HepG2 (cell line): ENCODE measurements around the gene ALK. TPM values are rescaled to one million over a fixed set of nuclear protein-coding genes. Genes with fewer than 3 reads are reported as not detected.

Experiments used
- ATAC-seq: fragments of 200-7000 bp; cut with Tn5 transposase; 3 replicates; pipeline ENCODE4 v1.9.1; 2020; ENCODE audit warnings: mild to moderate bottlenecking, moderate library complexity
- BruUV-seq: library from RNA; stranded (reverse); fragments of 400-500 nt; replicated peaks from 2 replicates; lab custom pipeline; 2021; lab: Mats Ljungman, UMichigan
- CTCF ChIA-PET: fragments of 300-600 bp; formaldehyde crosslinking; extraction: SDS; loops from one replicate; lab custom pipeline; 2021; ENCODE audit warnings: low total read pairs, inconsistent platforms, low intra/inter-chr PET ratio; lab: Yijun Ruan, JAX
- POLR2A ChIA-PET: fragments of 350-600 bp; sonication (Branson Sonifier 250); formaldehyde crosslinking; loops from one replicate; lab custom pipeline; 2020; ENCODE audit warnings: antibody characterized with exemption, inconsistent platforms; lab: Yijun Ruan, JAX
- DNase-seq: peaks from one replicate; pipeline ENCODE4 v3.0.0-alpha.2; 2015; ENCODE audit warnings: low spot score
- FAIRE-seq: peaks from 3 replicates; lab custom pipeline; 2011; peaks lifted over from hg19 to GRCh38; lab: Jason Lieb, UNC
- H2AFZ ChIP-seq: one replicate; pipeline ENCODE4 v1.6.1; 2011; ENCODE audit warnings: low read length, inconsistent platforms
- H3K27ac ChIP-seq: fragments of 300-600 bp; 3 replicates; pipeline ENCODE4 v1.8.0; 2011; ENCODE audit warnings: mixed run types, mild to moderate bottlenecking, mixed read lengths, low read length, inconsistent platforms; ENCODE audit not compliant: insufficient read depth; ENCODE audit errors: extremely low read length
- H3K27me3 ChIP-seq, 2 experiments: fragments of 200-600 bp in 1 of 2; 2 replicates in 1 of 2; 3 replicates in 1 of 2; pipeline versions ENCODE4 v1.6.0 to v1.8.0; 2011; ENCODE audit warnings: low read length in 2 of 2, mild to moderate bottlenecking in 2 of 2, moderate library complexity in 2 of 2, inconsistent platforms in 1 of 2; ENCODE audit not compliant: insufficient read depth in 2 of 2, control insufficient read depth in 1 of 2
- H3K36me3 ChIP-seq, 2 experiments: fragments of 200-600 bp in 1 of 2; replicated peaks in 1 of 2; 2 replicates in 1 of 2; 3 replicates in 1 of 2; pipeline versions ENCODE4 v1.5.1 to v1.8.0; 2011; ENCODE audit warnings: low read length in 2 of 2, inconsistent platforms in 1 of 2; ENCODE audit not compliant: insufficient read depth in 2 of 2, control insufficient read depth in 1 of 2
- H3K4me1 ChIP-seq: 2 replicates; pipeline ENCODE4 v1.5.1; 2012; ENCODE audit warnings: low read length, inconsistent platforms; ENCODE audit not compliant: insufficient read depth
- H3K4me2 ChIP-seq: 2 replicates; pipeline ENCODE4 v1.6.0; 2011; ENCODE audit warnings: low read depth, low read length, inconsistent platforms
- H3K4me3 ChIP-seq, 3 experiments: fragments of 200-600 bp in 1 of 3; sonication (generic), shearing (Covaris generic) in 1 of 3; replicated peaks in 1 of 3; 2 replicates each; pipeline ENCODE4 v1.5.1; 2011 to 2016; ENCODE audit warnings: low read length in 3 of 3, inconsistent platforms in 2 of 3, low read depth in 2 of 3, mild to moderate bottlenecking in 2 of 3, control low read depth in 1 of 3, mixed read lengths in 1 of 3; ENCODE audit not compliant: insufficient read depth in 1 of 3
- H3K79me2 ChIP-seq: one replicate; pipeline ENCODE4 v1.6.1; 2011; ENCODE audit warnings: low read length, inconsistent platforms; ENCODE audit not compliant: insufficient read depth
- H3K9ac ChIP-seq: 2 replicates; pipeline ENCODE4 v1.6.0; 2011; ENCODE audit warnings: mild to moderate bottlenecking, low read depth, low read length, inconsistent platforms; ENCODE audit not compliant: insufficient read depth
- H3K9me3 ChIP-seq: 2 replicates; pipeline ENCODE4 v1.5.1; 2012; ENCODE audit warnings: mild to moderate bottlenecking, low read length
- H4K20me1 ChIP-seq: 2 replicates; pipeline ENCODE4 v1.6.0; 2011; ENCODE audit warnings: inconsistent platforms, mild to moderate bottlenecking, low read length, moderate library complexity; ENCODE audit not compliant: insufficient read depth
- ISL2 ChIP-seq: sonication (generic); formaldehyde crosslinking; IDR thresholded peaks from 2 replicates; pipeline ENCODE4 v1.5.0; 2020; ENCODE audit warnings: missing genetic modification reagents
- NR2F2 ChIP-seq: IDR thresholded peaks from 2 replicates; pipeline ENCODE4 v1.6.1; 2012; ENCODE audit warnings: low read depth, inconsistent platforms, borderline replicate concordance
- RXRA ChIP-seq: sonication (generic); formaldehyde crosslinking; IDR thresholded peaks from 2 replicates; pipeline ENCODE4 v1.5.1; 2020; ENCODE audit warnings: missing genetic modification reagents
- U2AF1 ChIP-seq: fragments of 200-400 bp; formaldehyde crosslinking; optimal IDR thresholded peaks from 2 replicates; pipeline ENCODE3; 2017; ENCODE audit warnings: mild to moderate bottlenecking, low read depth, low read length
- ZMYM4 ChIP-seq: sonication (generic); formaldehyde crosslinking; IDR thresholded peaks from 2 replicates; pipeline ENCODE4 v1.8.1; 2023; ENCODE audit warnings: mild to moderate bottlenecking, missing genetic modification reagents
- ZNF274 ChIP-seq: sonication (generic); formaldehyde crosslinking; IDR thresholded peaks from 2 replicates; pipeline ENCODE4 v1.5.1; 2020; ENCODE audit warnings: mild to moderate bottlenecking, missing genetic modification reagents
- ZNF7 ChIP-seq: IDR thresholded peaks from 2 replicates; pipeline ENCODE4 v1.6.1; 2016; ENCODE audit warnings: missing biosample characterization, missing genetic modification reagents
- ZNF724P ChIP-seq: sonication (generic); formaldehyde crosslinking; IDR thresholded peaks from 2 replicates; pipeline ENCODE4 v1.8.0; 2022; ENCODE audit warnings: missing genetic modification reagents, borderline replicate concordance
- WGBS: methylation state at CpG from one replicate; pipeline ENCODE4 v1.1.6; 2017; ENCODE audit warnings: low lambda C conversion rate; 5-methylcytosine and 5-hydroxymethylcytosine counted together
- in situ Hi-C: cut with HindIII; loops from 2 replicates; pipeline ENCODE4 v1.10.0; 2017; ENCODE audit warnings: low pct_unique_long_range_greater_than_20kb; ENCODE audit not compliant: extremely low pct_ligation_motif_present
- intact Hi-C: fragments of 100-400 bp; cut with micrococcal nuclease; formaldehyde crosslinking; loops from one replicate; pipeline ENCODE4 v1.10.0; 2022; ENCODE audit not compliant: unreplicated experiment
- polyA plus RNA-seq, 8 experiments: library from polyadenylated mRNA; depleted of rRNA in 3 of 8; stranded (reverse) in 7 of 8; unstranded in 1 of 8; fragments of >200 nt; fragmentation: Illumina TruSeq in 4 of 8; extraction: Trizol in 4 of 8; gene quantifications; 2 replicates each; pipeline versions ENCODE4 v1.2.1 to v1.2.3, GENCODE V29; 2011 to 2016; ENCODE audit warnings: low read depth in 4 of 8, missing spikeins in 1 of 8, mixed read lengths in 1 of 8; ENCODE audit not compliant: insufficient read depth in 1 of 8
- total RNA-seq, 5 experiments: library from RNA; depleted of rRNA; stranded (reverse); fragments of >200 nt; fragmentation: Illumina TruSeq; extraction: Trizol; gene quantifications; 2 replicates each; pipeline ENCODE4 v1.2.3, GENCODE V29; 2016; ENCODE audit warnings: low read depth in 1 of 5
- TF ChIP-seq, protein P1 (sequence below): sonication (generic); formaldehyde crosslinking; IDR thresholded peaks from 2 replicates; pipeline ENCODE4 v1.5.1; 2020; ENCODE audit warnings: mild to moderate bottlenecking, missing genetic modification reagents, borderline replicate concordance
- TF ChIP-seq, protein P2 (sequence below): IDR thresholded peaks from 2 replicates; pipeline ENCODE4 v1.6.1; 2016; ENCODE audit warnings: mild to moderate bottlenecking, missing biosample characterization, missing genetic modification reagents
- TF ChIP-seq, protein P3 (sequence below): sonication (generic); formaldehyde crosslinking; IDR thresholded peaks from 2 replicates; pipeline ENCODE4 v1.5.0; 2020; ENCODE audit warnings: mild to moderate bottlenecking, missing genetic modification reagents, borderline replicate concordance
- TF ChIP-seq, protein P4 (sequence below): sonication (generic); formaldehyde crosslinking; IDR thresholded peaks from 2 replicates; pipeline ENCODE4 v1.4.0; 2020; ENCODE audit warnings: missing genetic modification reagents

ALK gene
- total and polyA plus RNA-seq, 2 of the 13 experiments (the other 11 are each of a cell fraction or from before 2014, with no cell fraction given): not detected

DNA sequence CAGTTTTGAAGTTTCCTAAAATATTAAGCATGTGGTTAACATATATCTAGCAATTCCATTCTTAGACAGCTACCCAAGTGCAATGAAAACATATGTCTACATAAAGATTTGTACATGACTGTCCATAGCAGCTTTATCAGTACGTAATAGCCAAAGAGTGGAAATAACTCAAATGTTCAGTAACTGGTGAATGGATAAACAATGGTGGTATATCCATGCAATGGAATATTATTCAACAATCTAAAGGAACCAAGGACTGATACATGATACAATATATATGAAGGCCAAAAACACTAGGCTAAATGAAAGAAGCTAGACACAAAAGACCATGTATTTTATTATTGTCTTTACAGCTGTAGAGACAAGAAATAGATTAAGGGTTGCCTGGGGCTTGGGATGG, 361.4 kb downstream of the ALK start (continued):
- TF ChIP-seq, protein P1, sequence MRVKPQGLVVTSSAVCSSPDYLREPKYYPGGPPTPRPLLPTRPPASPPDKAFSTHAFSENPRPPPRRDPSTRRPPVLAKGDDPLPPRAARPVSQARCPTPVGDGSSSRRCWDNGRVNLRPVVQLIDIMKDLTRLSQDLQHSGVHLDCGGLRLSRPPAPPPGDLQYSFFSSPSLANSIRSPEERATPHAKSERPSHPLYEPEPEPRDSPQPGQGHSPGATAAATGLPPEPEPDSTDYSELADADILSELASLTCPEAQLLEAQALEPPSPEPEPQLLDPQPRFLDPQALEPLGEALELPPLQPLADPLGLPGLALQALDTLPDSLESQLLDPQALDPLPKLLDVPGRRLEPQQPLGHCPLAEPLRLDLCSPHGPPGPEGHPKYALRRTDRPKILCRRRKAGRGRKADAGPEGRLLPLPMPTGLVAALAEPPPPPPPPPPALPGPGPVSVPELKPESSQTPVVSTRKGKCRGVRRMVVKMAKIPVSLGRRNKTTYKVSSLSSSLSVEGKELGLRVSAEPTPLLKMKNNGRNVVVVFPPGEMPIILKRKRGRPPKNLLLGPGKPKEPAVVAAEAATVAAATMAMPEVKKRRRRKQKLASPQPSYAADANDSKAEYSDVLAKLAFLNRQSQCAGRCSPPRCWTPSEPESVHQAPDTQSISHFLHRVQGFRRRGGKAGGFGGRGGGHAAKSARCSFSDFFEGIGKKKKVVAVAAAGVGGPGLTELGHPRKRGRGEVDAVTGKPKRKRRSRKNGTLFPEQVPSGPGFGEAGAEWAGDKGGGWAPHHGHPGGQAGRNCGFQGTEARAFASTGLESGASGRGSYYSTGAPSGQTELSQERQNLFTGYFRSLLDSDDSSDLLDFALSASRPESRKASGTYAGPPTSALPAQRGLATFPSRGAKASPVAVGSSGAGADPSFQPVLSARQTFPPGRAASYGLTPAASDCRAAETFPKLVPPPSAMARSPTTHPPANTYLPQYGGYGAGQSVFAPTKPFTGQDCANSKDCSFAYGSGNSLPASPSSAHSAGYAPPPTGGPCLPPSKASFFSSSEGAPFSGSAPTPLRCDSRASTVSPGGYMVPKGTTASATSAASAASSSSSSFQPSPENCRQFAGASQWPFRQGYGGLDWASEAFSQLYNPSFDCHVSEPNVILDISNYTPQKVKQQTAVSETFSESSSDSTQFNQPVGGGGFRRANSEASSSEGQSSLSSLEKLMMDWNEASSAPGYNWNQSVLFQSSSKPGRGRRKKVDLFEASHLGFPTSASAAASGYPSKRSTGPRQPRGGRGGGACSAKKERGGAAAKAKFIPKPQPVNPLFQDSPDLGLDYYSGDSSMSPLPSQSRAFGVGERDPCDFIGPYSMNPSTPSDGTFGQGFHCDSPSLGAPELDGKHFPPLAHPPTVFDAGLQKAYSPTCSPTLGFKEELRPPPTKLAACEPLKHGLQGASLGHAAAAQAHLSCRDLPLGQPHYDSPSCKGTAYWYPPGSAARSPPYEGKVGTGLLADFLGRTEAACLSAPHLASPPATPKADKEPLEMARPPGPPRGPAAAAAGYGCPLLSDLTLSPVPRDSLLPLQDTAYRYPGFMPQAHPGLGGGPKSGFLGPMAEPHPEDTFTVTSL (CRISPR knock-in tag): no peak
- TF ChIP-seq ZNF724P (CRISPR knock-in tag): no peak
- TF ChIP-seq, all 625 proteins: peak for 0

DNA sequence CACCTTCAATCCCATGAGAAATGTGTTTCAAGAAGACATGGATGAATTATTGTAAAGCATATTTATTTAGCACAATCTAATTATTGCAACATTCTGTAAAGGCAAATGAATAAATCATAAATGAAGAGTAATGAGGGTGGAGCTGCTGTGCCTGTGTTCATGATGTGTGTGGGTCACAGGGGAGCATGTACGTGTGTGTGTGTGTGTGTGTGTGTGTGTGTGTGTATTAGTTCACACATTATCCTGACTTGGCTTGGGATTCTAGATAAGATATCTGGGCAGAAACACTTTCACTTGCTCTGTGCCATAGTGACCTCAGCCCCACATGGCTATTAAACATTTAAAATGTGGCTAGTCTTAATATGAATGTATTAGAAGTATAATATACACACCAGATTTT, 361.8 kb downstream of the ALK start:
- Histone ChIP-seq H3K27me3 (no peaks in the 10 kb centered on the region), H3K36me3 (no peaks in the 10 kb centered on the region), H3K4me1 (no peaks in the 10 kb centered on the region), H3K4me3 (no peak overlapping the region), H3K4me2 (no peak overlapping the region), H3K79me2 (no peaks in the 10 kb centered on the region), H4K20me1 (no peaks in the 10 kb centered on the region), H2AFZ (no peak overlapping the region), H3K9me3 (no peaks in the 10 kb centered on the region), H3K9ac (no peak overlapping the region), H3K27ac (no peak overlapping the region)
- ATAC-seq (no peak), DNase-seq (no peak), FAIRE-seq (no peak)
- in situ Hi-C loops (no loop called here), intact Hi-C loops (no loop called here)
- CTCF ChIA-PET: no interaction called here
- BruUV-seq: no TSS peak
- POLR2A ChIA-PET: no interaction called here
- WGBS: 0% methylated on average over 1 of the region's 1 CpG
- TF ChIP-seq ZMYM4 (CRISPR knock-in tag): no peak
- TF ChIP-seq ZNF7 (CRISPR knock-in tag): no peak
- TF ChIP-seq, protein P2, sequence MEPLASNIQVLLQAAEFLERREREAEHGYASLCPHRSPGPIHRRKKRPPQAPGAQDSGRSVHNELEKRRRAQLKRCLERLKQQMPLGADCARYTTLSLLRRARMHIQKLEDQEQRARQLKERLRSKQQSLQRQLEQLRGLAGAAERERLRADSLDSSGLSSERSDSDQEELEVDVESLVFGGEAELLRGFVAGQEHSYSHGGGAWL: no peak
- TF ChIP-seq RXRA (CRISPR knock-in tag): no peak
- no peak for TF ChIP-seq ISL2 (CRISPR knock-in tag)
- TF ChIP-seq, protein P3, sequence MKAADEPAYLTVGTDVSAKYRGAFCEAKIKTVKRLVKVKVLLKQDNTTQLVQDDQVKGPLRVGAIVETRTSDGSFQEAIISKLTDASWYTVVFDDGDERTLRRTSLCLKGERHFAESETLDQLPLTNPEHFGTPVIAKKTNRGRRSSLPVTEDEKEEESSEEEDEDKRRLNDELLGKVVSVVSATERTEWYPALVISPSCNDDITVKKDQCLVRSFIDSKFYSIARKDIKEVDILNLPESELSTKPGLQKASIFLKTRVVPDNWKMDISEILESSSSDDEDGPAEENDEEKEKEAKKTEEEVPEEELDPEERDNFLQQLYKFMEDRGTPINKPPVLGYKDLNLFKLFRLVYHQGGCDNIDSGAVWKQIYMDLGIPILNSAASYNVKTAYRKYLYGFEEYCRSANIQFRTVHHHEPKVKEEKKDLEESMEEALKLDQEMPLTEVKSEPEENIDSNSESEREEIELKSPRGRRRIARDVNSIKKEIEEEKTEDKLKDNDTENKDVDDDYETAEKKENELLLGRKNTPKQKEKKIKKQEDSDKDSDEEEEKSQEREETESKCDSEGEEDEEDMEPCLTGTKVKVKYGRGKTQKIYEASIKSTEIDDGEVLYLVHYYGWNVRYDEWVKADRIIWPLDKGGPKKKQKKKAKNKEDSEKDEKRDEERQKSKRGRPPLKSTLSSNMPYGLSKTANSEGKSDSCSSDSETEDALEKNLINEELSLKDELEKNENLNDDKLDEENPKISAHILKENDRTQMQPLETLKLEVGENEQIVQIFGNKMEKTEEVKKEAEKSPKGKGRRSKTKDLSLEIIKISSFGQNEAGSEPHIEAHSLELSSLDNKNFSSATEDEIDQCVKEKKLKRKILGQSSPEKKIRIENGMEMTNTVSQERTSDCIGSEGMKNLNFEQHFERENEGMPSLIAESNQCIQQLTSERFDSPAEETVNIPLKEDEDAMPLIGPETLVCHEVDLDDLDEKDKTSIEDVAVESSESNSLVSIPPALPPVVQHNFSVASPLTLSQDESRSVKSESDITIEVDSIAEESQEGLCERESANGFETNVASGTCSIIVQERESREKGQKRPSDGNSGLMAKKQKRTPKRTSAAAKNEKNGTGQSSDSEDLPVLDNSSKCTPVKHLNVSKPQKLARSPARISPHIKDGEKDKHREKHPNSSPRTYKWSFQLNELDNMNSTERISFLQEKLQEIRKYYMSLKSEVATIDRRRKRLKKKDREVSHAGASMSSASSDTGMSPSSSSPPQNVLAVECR: no peak
- no peak for TF ChIP-seq NR2F2
- TF ChIP-seq U2AF1: no peak
- no peak for TF ChIP-seq ZNF274
- TF ChIP-seq, protein P4, sequence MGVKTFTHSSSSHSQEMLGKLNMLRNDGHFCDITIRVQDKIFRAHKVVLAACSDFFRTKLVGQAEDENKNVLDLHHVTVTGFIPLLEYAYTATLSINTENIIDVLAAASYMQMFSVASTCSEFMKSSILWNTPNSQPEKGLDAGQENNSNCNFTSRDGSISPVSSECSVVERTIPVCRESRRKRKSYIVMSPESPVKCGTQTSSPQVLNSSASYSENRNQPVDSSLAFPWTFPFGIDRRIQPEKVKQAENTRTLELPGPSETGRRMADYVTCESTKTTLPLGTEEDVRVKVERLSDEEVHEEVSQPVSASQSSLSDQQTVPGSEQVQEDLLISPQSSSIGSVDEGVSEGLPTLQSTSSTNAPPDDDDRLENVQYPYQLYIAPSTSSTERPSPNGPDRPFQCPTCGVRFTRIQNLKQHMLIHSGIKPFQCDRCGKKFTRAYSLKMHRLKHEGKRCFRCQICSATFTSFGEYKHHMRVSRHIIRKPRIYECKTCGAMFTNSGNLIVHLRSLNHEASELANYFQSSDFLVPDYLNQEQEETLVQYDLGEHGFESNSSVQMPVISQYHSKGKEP (CRISPR knock-in tag): no peak
